ENCODE results near the gene MGAT5.
A peak's percentile ranks its signal among the peaks of the same experiment; 100 is the strongest.

The MGAT5 gene

DNA sequence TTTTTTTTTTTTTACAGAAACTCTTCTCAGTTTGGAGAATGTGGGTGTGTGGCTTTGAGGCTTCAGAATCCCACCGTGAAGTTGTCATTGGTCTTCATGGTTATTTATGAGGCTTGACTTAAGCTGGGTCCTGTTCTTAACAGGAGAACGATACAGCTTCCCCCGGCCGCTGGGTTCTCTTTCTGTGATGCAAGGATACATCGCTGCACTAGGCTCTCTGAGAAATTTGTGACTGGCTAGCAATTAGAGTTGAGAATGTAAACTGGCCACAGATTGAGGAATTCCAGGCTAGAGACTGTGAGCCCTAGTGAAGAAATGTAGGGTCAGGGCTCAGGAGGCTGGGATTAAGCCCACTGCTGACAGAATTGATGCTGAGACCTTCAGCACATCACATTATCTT, 29.8 kb downstream of the MGAT5 start:
- no peak for DNase-seq (ENCODE audit: low spot score)
- TF ChIP-seq CTCF (IDR thresholded peaks at IDR 0.05; ENCODE audit: extremely low read depth, missing control alignments): no peak

DNA sequence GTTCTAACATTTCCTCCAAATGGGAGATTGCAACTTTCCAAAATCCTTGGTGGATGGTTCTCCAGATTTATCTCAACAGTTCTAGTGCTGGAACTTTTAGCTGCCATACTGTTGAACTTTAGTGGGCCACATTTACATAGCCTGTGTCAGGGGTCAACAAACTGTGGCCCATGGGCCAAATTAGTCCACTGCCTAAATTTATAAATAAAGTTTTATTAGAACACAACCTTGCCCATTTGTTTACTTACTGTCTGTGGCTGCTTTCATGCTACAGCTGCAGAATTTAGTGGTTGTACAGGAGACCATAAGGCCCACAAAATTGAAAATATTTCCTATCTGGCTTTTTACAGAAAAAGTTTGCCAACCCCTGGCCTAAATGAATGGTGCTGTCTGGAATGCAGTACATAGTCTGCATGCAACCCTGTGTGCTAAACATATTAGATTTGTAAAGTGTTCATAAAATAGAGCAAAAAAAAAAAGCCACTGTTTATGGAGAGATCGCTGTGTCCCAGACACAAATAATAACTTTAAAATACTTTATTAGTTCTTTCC, 30.3 kb downstream of the MGAT5 start:
- DNase-seq (ENCODE audit: low spot score): no peak
- no peak for TF ChIP-seq CTCF (IDR thresholded peaks at IDR 0.05; ENCODE audit: extremely low read depth, missing control alignments)

DNA sequence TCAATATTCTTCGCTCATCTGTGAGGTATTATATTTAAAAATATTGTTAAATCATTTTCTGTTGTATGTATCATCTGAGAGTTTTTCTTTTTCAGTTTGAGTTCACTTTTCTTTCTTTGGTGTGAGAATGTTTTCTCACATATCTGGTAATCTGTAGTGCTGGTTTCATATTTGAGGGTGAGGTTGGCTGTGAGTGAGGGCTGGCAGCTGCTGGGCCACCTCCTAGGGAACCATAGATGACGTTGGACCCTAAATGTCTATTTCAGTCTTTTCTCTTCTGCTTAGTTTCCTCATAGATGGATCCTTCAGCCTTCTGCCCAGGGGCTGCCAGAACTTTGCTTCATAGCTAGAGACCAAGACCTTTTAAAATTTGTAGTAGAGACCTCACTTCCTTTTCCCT, 33.5 kb downstream of the MGAT5 start:
- TF ChIP-seq CTCF (IDR thresholded peaks at IDR 0.05; ENCODE audit: extremely low read depth, missing control alignments): no peak

GRCh38 chr2:134288814-134289213, 34.9 kb downstream of the MGAT5 start:
- no peak for TF ChIP-seq CTCF (IDR thresholded peaks at IDR 0.05; ENCODE audit: extremely low read depth, missing control alignments)
- no peak for DNase-seq (ENCODE audit: low spot score)

More for the DNA sequence above, 33.5 kb downstream of the MGAT5 start:
- DNase-seq (ENCODE audit: low spot score): peak; percentile 31

DNA sequence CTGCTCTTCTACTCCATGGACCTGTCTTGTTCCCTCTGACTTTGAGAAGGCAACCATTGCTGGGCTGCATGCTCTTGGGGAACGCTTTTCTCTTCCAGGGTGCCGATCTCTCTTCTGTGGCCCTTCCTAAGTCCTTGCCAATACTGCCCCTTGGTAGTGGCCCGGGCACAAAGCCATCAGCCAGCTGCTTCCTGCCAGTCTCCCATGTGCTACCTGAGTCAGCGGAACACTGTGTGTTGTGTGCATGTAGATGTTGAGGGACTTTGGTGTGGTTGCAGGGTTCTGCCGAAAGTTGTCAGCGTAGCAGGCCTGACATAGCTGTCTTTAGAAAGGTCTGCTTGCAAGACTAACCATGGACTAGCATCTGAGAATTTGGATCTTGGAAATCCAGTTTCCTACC, 35.4 kb downstream of the MGAT5 start:
- DNase-seq (ENCODE audit: low spot score): no peak
- TF ChIP-seq CTCF (IDR thresholded peaks at IDR 0.05; ENCODE audit: extremely low read depth, missing control alignments): no peak

DNA sequence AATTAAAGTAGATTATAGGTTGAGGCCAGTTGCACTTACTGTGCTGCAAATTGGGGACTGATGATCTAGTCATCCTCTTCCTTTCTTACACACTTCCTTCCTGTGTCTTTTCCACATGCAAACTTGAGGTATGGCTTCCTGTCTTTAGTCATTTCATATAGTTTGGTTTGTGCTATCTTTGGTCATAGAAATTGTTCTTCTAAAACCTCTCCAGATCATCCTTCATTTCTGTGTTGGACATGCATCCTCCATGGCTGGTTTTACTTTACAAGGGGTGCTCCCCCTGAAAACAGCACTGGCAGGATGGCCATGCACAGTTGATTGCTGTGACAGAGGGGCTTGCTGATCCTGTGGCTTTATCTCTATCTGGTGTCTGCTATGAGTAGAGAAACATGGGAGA, 36.5 kb downstream of the MGAT5 start:
- TF ChIP-seq CTCF (IDR thresholded peaks at IDR 0.05; ENCODE audit: extremely low read depth, missing control alignments): no peak
- peak; percentile 23 for DNase-seq (ENCODE audit: low spot score)

DNA sequence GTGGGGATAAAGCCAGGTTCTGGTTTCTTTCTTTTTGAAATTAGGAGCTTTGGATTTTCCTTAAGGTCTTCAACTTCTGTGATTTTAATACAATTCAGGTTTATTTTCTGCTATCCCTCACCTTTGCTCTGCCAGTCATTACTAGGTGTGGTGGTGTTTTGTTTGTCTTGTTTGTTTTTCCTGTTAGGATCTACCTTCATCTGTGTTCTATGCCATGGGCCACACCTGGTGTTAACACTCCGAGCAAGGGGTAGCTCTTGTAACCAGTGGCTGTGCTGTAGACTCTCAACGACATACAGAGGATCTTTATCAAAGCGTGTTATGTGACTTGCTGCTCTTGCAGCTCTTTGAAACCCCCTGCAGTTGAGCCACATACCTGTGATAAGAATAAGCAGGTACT, 38.6 kb downstream of the MGAT5 start:
- DNase-seq (ENCODE audit: low spot score): no peak
- TF ChIP-seq CTCF (IDR thresholded peaks at IDR 0.05; ENCODE audit: extremely low read depth, missing control alignments): no peak

Data from GM20000 (cell line).